Measurements from ENCODE around the gene NADK.
"Not testable (repeated sequence)": the region's sequence is repeated elsewhere in the genome, so short reads cannot be mapped to it uniquely, and the experiment has no call there.

GRCh38 chr1:1746566-1746909 lies 31.7 kb downstream of the NADK start:
- not testable (repeated sequence) for TF ChIP-seq CTCF (CRISPR knock-in tag; IDR thresholded peaks at IDR 0.05); ZNF232 (CRISPR knock-in tag; IDR thresholded peaks at IDR 0.05; ENCODE audit: borderline replicate concordance); BCL6 (CRISPR knock-in tag; IDR thresholded peaks at IDR 0.05); SMC3 (IDR thresholded peaks at IDR 0.05; ENCODE audit: low read length); PHF20 (CRISPR knock-in tag; IDR thresholded peaks at IDR 0.05); FOXM1 (CRISPR knock-in tag; IDR thresholded peaks at IDR 0.05); TARDBP (CRISPR knock-in tag; IDR thresholded peaks at IDR 0.05); TCF12 (IDR thresholded peaks at IDR 0.05); TCF12 (CRISPR knock-in tag; IDR thresholded peaks at IDR 0.05); CCAR2 (optimal IDR thresholded peaks at IDR 0.05; ENCODE audit: low read depth, low read length)

Data from HepG2 (cell line).